Panc1 (cell line): ENCODE results near the gene ABCB1. TPM values are rescaled to one million over a fixed set of nuclear protein-coding genes. Genes with fewer than 3 reads are reported as not detected.

Source experiments
- ATAC-seq: fragments of 200-7000 bp; cut with Tn5 transposase; 2 replicates; pipeline ENCODE4 v1.9.1; 2020; ENCODE audit warnings: mild to moderate bottlenecking, moderate library complexity
- Bru-seq: library from RNA; stranded (reverse); fragments of 400-500 nt; gene quantifications from one replicate; lab custom pipeline; 2021; lab: Mats Ljungman, UMichigan
- BruChase-seq, 2 experiments: library from RNA; stranded (reverse); fragments of 400-500 nt; gene quantifications; one replicate each; lab custom pipeline; 2021; lab: Mats Ljungman, UMichigan
- BruUV-seq: library from RNA; stranded (reverse); fragments of 400-500 nt; replicated peaks from 2 replicates; lab custom pipeline; 2021; lab: Mats Ljungman, UMichigan
- CTCF ChIA-PET: fragments of 300-600 bp; sonication (Branson Sonifier 250); formaldehyde crosslinking; loops from one replicate; lab custom pipeline; 2022; ENCODE audit warnings: antibody characterized with exemption; lab: Charles Lee
- POLR2A ChIA-PET: fragments of 300-600 bp; sonication (Branson Sonifier 250); formaldehyde crosslinking; loops from one replicate; lab custom pipeline; 2022; ENCODE audit warnings: antibody characterized with exemption; lab: Charles Lee
- DNase-seq: peaks from one replicate; pipeline ENCODE4 v3.0.0-alpha.2; 2010; ENCODE audit warnings: low read depth, low spot score
- H3K27ac ChIP-seq: 2 replicates; pipeline ENCODE4 v1.5.1; 2011; ENCODE audit warnings: mild to moderate bottlenecking, low read length, inconsistent platforms
- H3K27me3 ChIP-seq: fragments of 200-500 bp; sonication (Bioruptor generic); 2 replicates; pipeline ENCODE4 v1.6.0; 2014; ENCODE audit warnings: low read length, inconsistent platforms; ENCODE audit not compliant: control insufficient read depth, insufficient read depth
- H3K36me3 ChIP-seq: fragments of 200-500 bp; sonication (Bioruptor generic); 2 replicates; pipeline ENCODE4 v1.5.1; 2014; ENCODE audit warnings: inconsistent platforms, mild to moderate bottlenecking, low read length, moderate library complexity; ENCODE audit not compliant: control insufficient read depth, insufficient read depth
- H3K4me1 ChIP-seq: 2 replicates; pipeline ENCODE4 v1.5.1; 2011; ENCODE audit warnings: inconsistent platforms, mild to moderate bottlenecking, low read length, moderate library complexity; ENCODE audit not compliant: control insufficient read depth, insufficient read depth
- H3K4me3 ChIP-seq, 2 experiments: 2 replicates each; pipeline ENCODE4 v1.5.1; 2011 to 2012; ENCODE audit warnings: low read depth in 2 of 2, low read length in 2 of 2, mild to moderate bottlenecking in 2 of 2, inconsistent platforms in 1 of 2, moderate library complexity in 1 of 2
- H3K9me3 ChIP-seq: fragments of 200-500 bp; sonication (Bioruptor generic); 2 replicates; pipeline ENCODE4 v1.5.1; 2014; ENCODE audit warnings: low read depth, mild to moderate bottlenecking, inconsistent platforms, low read length, moderate library complexity; ENCODE audit not compliant: control insufficient read depth, insufficient read depth
- POLR2AphosphoS5 ChIP-seq: IDR thresholded peaks from 2 replicates; pipeline ENCODE4 v1.6.1; 2012; ENCODE audit warnings: mild to moderate bottlenecking, low read depth, low read length, moderate library complexity
- SIN3A ChIP-seq: IDR thresholded peaks from 2 replicates; pipeline ENCODE4 v1.6.1; 2012; ENCODE audit warnings: low read depth, mild to moderate bottlenecking, low read length, moderate library complexity, borderline replicate concordance; ENCODE audit not compliant: insufficient read depth
- TCF7L2 ChIP-seq: IDR thresholded peaks from 2 replicates; pipeline ENCODE4 v1.6.1; 2011; ENCODE audit warnings: mild to moderate bottlenecking, low read depth, low read length, inconsistent platforms
- in situ Hi-C: cut with HindIII; loops from 2 replicates; pipeline ENCODE4 v1.10.0; 2016; ENCODE audit warnings: low sequenced_read_pairs, low pct_unique_long_range_greater_than_20kb
- intact Hi-C: fragments of 100-400 bp; cut with micrococcal nuclease; formaldehyde crosslinking; loops from one replicate; pipeline ENCODE4 v1.10.0; 2022; ENCODE audit not compliant: unreplicated experiment
- long read RNA-seq: library from polyadenylated mRNA; unstranded; transcript quantifications from one replicate; pipeline ENCODE4 v2.0.0, GENCODE V29; 2021; ENCODE audit not compliant: unreplicated experiment
- polyA plus RNA-seq: library from polyadenylated mRNA; unstranded; fragments of >200 nt; gene quantifications from one replicate; pipeline ENCODE4 v1.2.1, GENCODE V29; 2012; ENCODE audit warnings: missing spikeins; ENCODE audit not compliant: insufficient read length
- total RNA-seq: library from RNA; stranded (reverse); gene quantifications from one replicate; pipeline ENCODE4 v1.2.1, GENCODE V29; 2021; ENCODE audit not compliant: unreplicated experiment
- TF ChIP-seq, protein P1 (sequence below), 2 experiments: IDR thresholded peaks; 2 replicates each; pipeline ENCODE4 v1.6.1; 2011 to 2012; ENCODE audit warnings: low read depth in 2 of 2, control low read depth in 1 of 2, low read length in 1 of 2, mild to moderate bottlenecking in 1 of 2, moderate library complexity in 1 of 2; ENCODE audit not compliant: insufficient read depth in 1 of 2
- TF ChIP-seq, protein P2 (sequence below): fragments of 450-650 bp; IDR thresholded peaks from 2 replicates; pipeline ENCODE4 v1.5.1; 2017; ENCODE audit warnings: mild to moderate bottlenecking

Gene ABCB1
- total RNA-seq: 0.67 TPM
- polyA plus RNA-seq: not detected
- Bru-seq, nascent RNA: percentile 8 among the genes with signal in this experiment
- BruChase-seq, experiment 1, labeled RNA remaining after a 2-hour chase: percentile 6 among the genes with signal in this experiment
- percentile 7 among the genes with signal in this experiment for BruChase-seq, experiment 2, labeled RNA remaining after a 6-hour chase
- long read RNA-seq: 0 reads

DNA sequence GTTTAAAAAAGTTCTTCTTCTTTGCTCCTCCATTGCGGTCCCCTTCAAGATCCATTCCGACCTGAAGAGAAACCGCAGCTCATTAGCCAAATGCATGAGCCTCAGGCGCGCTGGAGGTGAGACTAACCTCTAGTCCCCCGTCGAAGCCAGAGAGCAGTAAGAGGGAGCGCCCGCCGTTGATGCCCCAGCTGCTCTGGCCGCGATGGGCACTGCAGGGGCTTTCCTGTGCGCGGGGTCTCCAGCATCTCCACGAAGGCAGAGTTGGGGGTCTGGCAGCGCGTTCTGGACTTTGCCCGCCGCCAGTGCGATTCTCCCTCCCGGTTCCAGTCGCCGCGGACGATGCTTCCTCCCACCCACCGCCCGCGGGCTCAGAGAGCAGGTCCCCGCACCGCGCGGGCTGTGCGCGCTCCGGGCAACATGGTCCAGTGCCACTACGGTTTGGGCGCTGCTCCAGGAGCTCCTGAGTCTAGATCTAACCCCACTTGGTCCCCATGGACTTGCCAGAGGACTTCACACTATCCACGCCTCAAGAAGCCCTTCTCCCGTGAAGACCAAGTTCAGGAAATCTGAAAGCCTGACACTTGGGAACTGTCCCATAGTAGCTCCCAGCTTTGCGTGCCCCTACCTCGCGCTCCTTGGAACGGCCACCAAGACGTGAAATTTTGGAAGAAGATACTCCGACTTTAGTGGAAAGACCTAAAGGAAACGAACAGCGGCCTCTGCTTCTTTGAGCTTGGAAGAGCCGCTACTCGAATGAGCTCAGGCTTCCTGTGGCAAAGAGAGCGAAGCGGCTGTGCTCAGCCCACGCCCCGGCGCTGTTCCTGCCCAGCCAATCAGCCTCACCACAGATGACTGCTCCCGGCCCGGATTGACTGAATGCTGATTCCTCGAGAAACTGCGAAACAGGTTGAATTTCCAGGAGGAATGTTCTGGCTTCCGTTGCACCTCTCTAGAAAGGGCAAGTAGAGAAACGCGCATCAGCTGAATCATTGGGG lies at the start of gene ABCB1:
ABCB1 (minus strand) TSS at position 755 of the 995 bp plus-strand sequence; CDS start at position 55, 700 bp downstream.
- CTCF ChIA-PET: interaction anchor here (0.6 kb wide), 1 partner anchor 85 kb away, joined by 3 read pairs; no protein-coding TSS in a partner anchor
- no TSS peak for BruUV-seq

DNA sequence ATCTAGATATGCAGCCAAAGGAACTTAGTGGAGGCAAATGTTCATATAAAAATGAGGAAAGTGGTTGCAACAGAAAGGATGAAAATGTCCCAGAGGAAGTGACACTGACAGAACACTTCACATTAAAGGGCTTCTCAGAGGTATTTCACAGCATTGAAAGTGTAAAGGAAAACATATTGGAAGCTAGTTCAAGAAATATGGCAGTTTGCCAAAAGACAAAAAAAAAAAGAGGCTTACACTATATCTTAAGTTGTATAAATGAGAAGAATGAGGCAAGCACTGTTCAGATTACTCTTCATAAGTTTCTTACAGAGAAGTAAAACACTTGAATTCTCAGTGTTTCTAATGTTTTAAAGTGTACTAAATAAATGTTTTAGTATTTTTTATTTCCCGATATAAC lies 47.6 kb upstream of the ABCB1 start:
- TF ChIP-seq POLR2AphosphoS5 (no peak), TCF7L2 (no peak), SIN3A (no peak)
- TF ChIP-seq, protein P1, sequence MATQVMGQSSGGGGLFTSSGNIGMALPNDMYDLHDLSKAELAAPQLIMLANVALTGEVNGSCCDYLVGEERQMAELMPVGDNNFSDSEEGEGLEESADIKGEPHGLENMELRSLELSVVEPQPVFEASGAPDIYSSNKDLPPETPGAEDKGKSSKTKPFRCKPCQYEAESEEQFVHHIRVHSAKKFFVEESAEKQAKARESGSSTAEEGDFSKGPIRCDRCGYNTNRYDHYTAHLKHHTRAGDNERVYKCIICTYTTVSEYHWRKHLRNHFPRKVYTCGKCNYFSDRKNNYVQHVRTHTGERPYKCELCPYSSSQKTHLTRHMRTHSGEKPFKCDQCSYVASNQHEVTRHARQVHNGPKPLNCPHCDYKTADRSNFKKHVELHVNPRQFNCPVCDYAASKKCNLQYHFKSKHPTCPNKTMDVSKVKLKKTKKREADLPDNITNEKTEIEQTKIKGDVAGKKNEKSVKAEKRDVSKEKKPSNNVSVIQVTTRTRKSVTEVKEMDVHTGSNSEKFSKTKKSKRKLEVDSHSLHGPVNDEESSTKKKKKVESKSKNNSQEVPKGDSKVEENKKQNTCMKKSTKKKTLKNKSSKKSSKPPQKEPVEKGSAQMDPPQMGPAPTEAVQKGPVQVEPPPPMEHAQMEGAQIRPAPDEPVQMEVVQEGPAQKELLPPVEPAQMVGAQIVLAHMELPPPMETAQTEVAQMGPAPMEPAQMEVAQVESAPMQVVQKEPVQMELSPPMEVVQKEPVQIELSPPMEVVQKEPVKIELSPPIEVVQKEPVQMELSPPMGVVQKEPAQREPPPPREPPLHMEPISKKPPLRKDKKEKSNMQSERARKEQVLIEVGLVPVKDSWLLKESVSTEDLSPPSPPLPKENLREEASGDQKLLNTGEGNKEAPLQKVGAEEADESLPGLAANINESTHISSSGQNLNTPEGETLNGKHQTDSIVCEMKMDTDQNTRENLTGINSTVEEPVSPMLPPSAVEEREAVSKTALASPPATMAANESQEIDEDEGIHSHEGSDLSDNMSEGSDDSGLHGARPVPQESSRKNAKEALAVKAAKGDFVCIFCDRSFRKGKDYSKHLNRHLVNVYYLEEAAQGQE (IDR thresholded peaks at IDR 0.05; ENCODE audit: insufficient read depth in 1 of 2, low read depth in 2 of 2, low read length in 1 of 2): no peak
- TF ChIP-seq, protein P2, sequence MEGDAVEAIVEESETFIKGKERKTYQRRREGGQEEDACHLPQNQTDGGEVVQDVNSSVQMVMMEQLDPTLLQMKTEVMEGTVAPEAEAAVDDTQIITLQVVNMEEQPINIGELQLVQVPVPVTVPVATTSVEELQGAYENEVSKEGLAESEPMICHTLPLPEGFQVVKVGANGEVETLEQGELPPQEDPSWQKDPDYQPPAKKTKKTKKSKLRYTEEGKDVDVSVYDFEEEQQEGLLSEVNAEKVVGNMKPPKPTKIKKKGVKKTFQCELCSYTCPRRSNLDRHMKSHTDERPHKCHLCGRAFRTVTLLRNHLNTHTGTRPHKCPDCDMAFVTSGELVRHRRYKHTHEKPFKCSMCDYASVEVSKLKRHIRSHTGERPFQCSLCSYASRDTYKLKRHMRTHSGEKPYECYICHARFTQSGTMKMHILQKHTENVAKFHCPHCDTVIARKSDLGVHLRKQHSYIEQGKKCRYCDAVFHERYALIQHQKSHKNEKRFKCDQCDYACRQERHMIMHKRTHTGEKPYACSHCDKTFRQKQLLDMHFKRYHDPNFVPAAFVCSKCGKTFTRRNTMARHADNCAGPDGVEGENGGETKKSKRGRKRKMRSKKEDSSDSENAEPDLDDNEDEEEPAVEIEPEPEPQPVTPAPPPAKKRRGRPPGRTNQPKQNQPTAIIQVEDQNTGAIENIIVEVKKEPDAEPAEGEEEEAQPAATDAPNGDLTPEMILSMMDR: no peak
- no peak for ATAC-seq
- Histone ChIP-seq H3K9me3 (no peaks in the 10 kb centered on the region), H3K4me1 (no peaks in the 10 kb centered on the region), H3K4me3 (no peak overlapping the region), H3K27me3 (no peaks in the 10 kb centered on the region), H3K36me3 (no peaks in the 10 kb centered on the region), H3K27ac (no peak overlapping the region)
- DNase-seq: no peak
- ChIA-PET CTCF (no interaction called here), POLR2A (no interaction called here)
- in situ Hi-C loops (no loop called here), intact Hi-C loops (no loop called here)
- no TSS peak for BruUV-seq

More for the DNA sequence above, at the start of gene ABCB1:
- Histone ChIP-seq H3K9me3 (no peaks in the 10 kb centered on the region), H3K27me3 (peaks cover 43% of the 10 kb centered on the region), H3K4me1 (0 out of 2 replicates have a peak, but pooled peaks cover 5% of the 10 kb centered on the region), H3K4me3 (peak within 1 kb of the TSS; percentile 31 to 51), H3K36me3 (no peaks in the 10 kb centered on the region), H3K27ac (no peak within 1 kb of the TSS)
- intact Hi-C loops: no loop called here
- TF ChIP-seq POLR2AphosphoS5 (no peak), TCF7L2 (no peak), SIN3A (no peak)
- TF ChIP-seq, protein P2: no peak
- TF ChIP-seq, protein P1 (IDR thresholded peaks at IDR 0.05; ENCODE audit: insufficient read depth in 1 of 2, low read depth in 2 of 2, low read length in 1 of 2): no peak
- ATAC-seq (peak; percentile 93), DNase-seq (no peak)
- in situ Hi-C loops: no loop called here
- POLR2A ChIA-PET: no interaction called here
